Left lung (tissue), 10 donors: Measurements from ENCODE around the gene ZNF628. TPM values are rescaled to one million over a fixed set of nuclear protein-coding genes. Genes with fewer than 3 reads are reported as not detected.

Experiments used
- ATAC-seq: fragments of 200-7000 bp; cut with Tn5 transposase; one replicate; pipeline ENCODE4 v1.9.1; 2020; ENCODE audit warnings: moderate library complexity
- DNase-seq, 4 donors: peaks; one replicate each; pipeline ENCODE4 v3.0.0-alpha.2; 2013 to 2020
- H3K27ac ChIP-seq, 2 donors: fragments of 200-600 bp; sonication (generic) in 1 of 2; one replicate each; pipeline versions ENCODE4 v1.5.0 to v1.8.0; 2020 to 2021
- H3K27me3 ChIP-seq, 2 donors: fragments of 200-600 bp; sonication (generic) in 1 of 2; one replicate each; pipeline versions ENCODE4 v1.5.0 to v1.8.0; 2020 to 2021
- H3K36me3 ChIP-seq, 2 donors: fragments of 200-600 bp; sonication (generic) in 1 of 2; one replicate each; pipeline versions ENCODE4 v1.5.0 to v1.8.0; 2020 to 2021
- H3K4me1 ChIP-seq, 2 donors: fragments of 200-600 bp; one replicate each; pipeline ENCODE4 v1.8.0; 2021
- H3K4me3 ChIP-seq, 2 donors: fragments of 200-600 bp; sonication (generic) in 1 of 2; one replicate each; pipeline versions ENCODE4 v1.5.0 to v1.8.0; 2020 to 2021; ENCODE audit warnings: mild to moderate bottlenecking in 1 of 2
- H3K9me3 ChIP-seq, 2 donors: fragments of 200-600 bp; sonication (generic) in 1 of 2; one replicate each; pipeline versions ENCODE4 v1.5.0 to v1.8.0; 2020 to 2021
- intact Hi-C, 2 donors: fragments of 100-400 bp; cut with DNase I; formaldehyde crosslinking; loops; one replicate each; pipeline versions ENCODE4 v1.11.2 to v1.14.2; 2022
- polyA plus RNA-seq, 6 donors: library from polyadenylated mRNA; unstranded; fragments of 120-200 nt; gene quantifications; one replicate each; pipeline ENCODE4 v1.2.1, GENCODE V29; 2013; ENCODE audit not compliant: insufficient read length in 6 of 6
- total RNA-seq, 2 donors: library from RNA; stranded (reverse); fragmentation: NEBNext Ultra II Directional; extraction: Animal tissue kit (Norgen Biotek cat#: 25700); gene quantifications; one replicate each; pipeline ENCODE4 v1.2.1, GENCODE V29; 2021
- TF ChIP-seq, protein P1 (sequence below), 2 donors: fragments of 200-600 bp; sonication (generic) in 1 of 2; IDR thresholded peaks; one replicate each; pipeline versions ENCODE4 v1.5.0 to v1.8.0; 2021; ENCODE audit warnings: antibody characterized with exemption in 2 of 2
- donor health status: DM: no; HTN: yes; CAD: no.
- donor health status: DM: no; HTN: no; CAD: no.

The ZNF628 gene
- total and polyA plus RNA-seq, 8 donors, result 1.6 to 9.5 (median 3.7) TPM

DNA sequence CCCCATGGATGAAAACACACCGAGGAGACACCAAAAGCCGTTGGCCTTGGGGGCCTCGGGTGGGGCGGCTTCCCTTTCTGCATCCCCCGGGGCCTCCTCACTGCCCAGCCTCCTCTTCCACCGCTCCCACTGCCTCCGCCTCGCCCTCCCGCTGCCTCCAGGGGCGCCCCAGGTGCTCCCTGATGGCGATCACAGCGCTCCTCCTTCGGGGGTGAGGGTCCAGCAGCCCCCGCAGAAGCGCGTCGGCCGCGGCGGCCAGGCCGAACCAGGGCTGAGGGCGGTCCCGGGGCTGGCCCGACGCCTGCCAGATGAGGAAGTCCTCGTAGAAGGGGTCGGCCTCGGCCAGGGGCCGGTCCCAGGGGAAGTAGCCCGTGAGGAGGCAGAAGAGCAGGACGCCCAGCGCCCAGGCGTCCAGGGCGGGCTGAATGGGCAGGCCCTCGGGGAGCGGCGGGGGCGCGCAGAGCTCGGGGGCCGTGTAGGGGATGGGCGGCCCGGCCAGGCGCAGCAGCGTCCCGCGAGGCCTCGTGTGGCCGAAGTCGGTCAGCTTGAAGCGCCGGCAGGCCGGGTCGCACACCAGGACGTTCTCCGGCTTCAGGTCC, 53.3 kb downstream of the ZNF628 start:
- intact Hi-C loops, result no loop called here
- ATAC-seq (no peak), DNase-seq (no peak)
- Histone ChIP-seq H3K4me3 (no peak overlapping the region), H3K9me3 (no peaks in the 10 kb centered on the region), H3K4me1 (peaks cover 0 to 7% of the 10 kb centered on the region in 2 donors), H3K27ac (no peak overlapping the region), H3K27me3 (peaks cover 0 to 20% of the 10 kb centered on the region in 2 donors), H3K36me3 (no peaks in the 10 kb centered on the region)
- TF ChIP-seq, protein P1, sequence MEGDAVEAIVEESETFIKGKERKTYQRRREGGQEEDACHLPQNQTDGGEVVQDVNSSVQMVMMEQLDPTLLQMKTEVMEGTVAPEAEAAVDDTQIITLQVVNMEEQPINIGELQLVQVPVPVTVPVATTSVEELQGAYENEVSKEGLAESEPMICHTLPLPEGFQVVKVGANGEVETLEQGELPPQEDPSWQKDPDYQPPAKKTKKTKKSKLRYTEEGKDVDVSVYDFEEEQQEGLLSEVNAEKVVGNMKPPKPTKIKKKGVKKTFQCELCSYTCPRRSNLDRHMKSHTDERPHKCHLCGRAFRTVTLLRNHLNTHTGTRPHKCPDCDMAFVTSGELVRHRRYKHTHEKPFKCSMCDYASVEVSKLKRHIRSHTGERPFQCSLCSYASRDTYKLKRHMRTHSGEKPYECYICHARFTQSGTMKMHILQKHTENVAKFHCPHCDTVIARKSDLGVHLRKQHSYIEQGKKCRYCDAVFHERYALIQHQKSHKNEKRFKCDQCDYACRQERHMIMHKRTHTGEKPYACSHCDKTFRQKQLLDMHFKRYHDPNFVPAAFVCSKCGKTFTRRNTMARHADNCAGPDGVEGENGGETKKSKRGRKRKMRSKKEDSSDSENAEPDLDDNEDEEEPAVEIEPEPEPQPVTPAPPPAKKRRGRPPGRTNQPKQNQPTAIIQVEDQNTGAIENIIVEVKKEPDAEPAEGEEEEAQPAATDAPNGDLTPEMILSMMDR (IDR thresholded peaks at IDR 0.05), result no peak

DNA sequence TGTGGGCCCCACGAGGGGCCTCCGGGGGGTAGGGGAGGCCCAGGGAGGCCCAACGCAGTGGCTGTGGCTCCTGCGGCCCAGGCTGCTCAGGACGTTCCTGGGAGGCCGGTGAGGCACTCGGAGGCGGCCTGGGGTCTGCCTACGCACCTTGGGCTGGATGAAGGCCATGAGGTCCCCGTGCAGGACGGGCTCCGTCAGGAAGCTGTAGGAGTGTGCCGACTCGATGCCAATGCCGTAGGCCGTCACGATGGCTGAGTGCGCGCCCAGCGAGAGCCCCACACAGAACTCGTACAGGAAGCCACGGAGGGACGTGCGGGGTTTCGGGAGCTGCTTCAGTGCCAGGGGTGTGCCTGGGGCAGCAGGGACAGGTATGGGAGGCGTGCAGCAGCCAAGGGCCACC, 54.6 kb downstream of the ZNF628 start:
- ATAC-seq, result no peak
- Histone ChIP-seq H3K36me3 (no peaks in the 10 kb centered on the region), H3K27ac (no peak overlapping the region), H3K9me3 (no peaks in the 10 kb centered on the region), H3K4me3 (no peak overlapping the region), H3K27me3 (peaks cover 0 to 20% of the 10 kb centered on the region in 2 donors), H3K4me1 (peaks cover 0 to 7% of the 10 kb centered on the region in 2 donors)
- intact Hi-C loops, result no loop called here
- no peak for DNase-seq
- TF ChIP-seq, protein P1 (IDR thresholded peaks at IDR 0.05), result no peak

Other genes with a start within 250 kb of the ZNF628 start
- 1 to 10 TPM; 1.9 to 2.7 TPM for gene TMEM86B, start 247.9 kb upstream of the ZNF628 start, total RNA-seq
- 1 to 10 TPM; 2.3 to 4.4 (median 2.7) TPM for gene TMEM86B, start 247.9 kb upstream of the ZNF628 start, polyA plus RNA-seq
- 10 to 100 TPM; 56.0 to 81.8 TPM for gene PPP6R1, start 217.6 kb upstream of the ZNF628 start, total RNA-seq
- 10 to 100 TPM; 33.4 to 43.8 (median 39.8) TPM for gene PPP6R1, start 217.6 kb upstream of the ZNF628 start, polyA plus RNA-seq
- 10 to 100 TPM; 23.8 to 31.0 TPM for gene HSPBP1, start 196.5 kb upstream of the ZNF628 start, total RNA-seq
- 10 to 100 TPM; 23.7 to 38.4 (median 30.5) TPM for gene HSPBP1, start 196.5 kb upstream of the ZNF628 start, polyA plus RNA-seq
- gene BRSK1, start 192.6 kb upstream of the ZNF628 start, total RNA-seq, result 1 to 10 TPM; 2.2 to 3.3 TPM
- 10 to 100 TPM; 11.7 to 18.1 (median 14.9) TPM for gene BRSK1, start 192.6 kb upstream of the ZNF628 start, polyA plus RNA-seq
- 10 to 100 TPM; 13.3 to 29.5 TPM for gene TMEM150B, start 151.3 kb upstream of the ZNF628 start, total RNA-seq
- gene TMEM150B, start 151.3 kb upstream of the ZNF628 start, polyA plus RNA-seq, result 1 to 10 TPM in 1 of 6 donors, under 1 TPM in 5; 0.49 to 1.2 (median 0.82) TPM
- 10 to 100 TPM; 12.9 to 15.5 TPM for gene KMT5C, start 136.7 kb upstream of the ZNF628 start, total RNA-seq
- 10 to 100 TPM; 20.8 to 27.6 (median 22.4) TPM for gene KMT5C, start 136.7 kb upstream of the ZNF628 start, polyA plus RNA-seq
- gene COX6B2, start 121.9 kb upstream of the ZNF628 start, total RNA-seq, result under 1 TPM in 1 of 2 donors, not detected in 1; 0.24 TPM
- gene COX6B2, start 121.9 kb upstream of the ZNF628 start, polyA plus RNA-seq, result under 1 TPM; 0.20 to 0.75 (median 0.59) TPM
- gene GARIN5B, start 113.4 kb upstream of the ZNF628 start, total RNA-seq, result not detected
- under 1 TPM in 2 of 6 donors, not detected in 4; 0.04 to 0.06 TPM for gene GARIN5B, start 113.4 kb upstream of the ZNF628 start, polyA plus RNA-seq
- gene IL11, start 106.2 kb upstream of the ZNF628 start, total RNA-seq, result under 1 TPM; 0.10 to 0.44 TPM
- gene IL11, start 106.2 kb upstream of the ZNF628 start, polyA plus RNA-seq, result under 1 TPM; 0.16 to 0.90 (median 0.43) TPM
- gene TMEM190, start 99.8 kb upstream of the ZNF628 start, total RNA-seq, result 1 to 10 TPM in 1 of 2 donors, not detected in 1; 9.3 TPM
- 10 to 100 TPM in 1 of 6 donors, 1 to 10 TPM in 5; 1.2 to 15.6 (median 4.5) TPM for gene TMEM190, start 99.8 kb upstream of the ZNF628 start, polyA plus RNA-seq
- gene TMEM238, start 92.3 kb upstream of the ZNF628 start, total RNA-seq, result 10 to 100 TPM; 25.3 to 33.9 TPM
- gene TMEM238, start 92.3 kb upstream of the ZNF628 start, polyA plus RNA-seq, result 1 to 10 TPM in 2 of 6 donors, under 1 TPM in 4; 0.48 to 1.9 (median 0.67) TPM
- gene RPL28, start 90.7 kb upstream of the ZNF628 start, total RNA-seq, result 1,000 to 10,000 TPM; 1,601 to 1,774 TPM
- 1,000 to 10,000 TPM; 1,216 to 1,673 (median 1,335) TPM for gene RPL28, start 90.7 kb upstream of the ZNF628 start, polyA plus RNA-seq
- gene UBE2S, start 68.8 kb upstream of the ZNF628 start, total RNA-seq, result 10 to 100 TPM; 26.5 to 39.1 TPM
- gene UBE2S, start 68.8 kb upstream of the ZNF628 start, polyA plus RNA-seq, result 10 to 100 TPM; 27.4 to 71.2 (median 35.7) TPM
- gene SHISA7, start 33.3 kb upstream of the ZNF628 start, total RNA-seq, result not detected
- under 1 TPM; 0.11 to 0.23 (median 0.20) TPM for gene SHISA7, start 33.3 kb upstream of the ZNF628 start, polyA plus RNA-seq
- 10 to 100 TPM; 36.2 to 49.4 TPM for gene ISOC2, start 15.0 kb upstream of the ZNF628 start, total RNA-seq
- 10 to 100 TPM; 23.8 to 38.3 (median 29.6) TPM for gene ISOC2, start 15.0 kb upstream of the ZNF628 start, polyA plus RNA-seq
- gene C19orf85, start 11.9 kb upstream of the ZNF628 start, total RNA-seq, result not detected
- not detected for gene C19orf85, start 11.9 kb upstream of the ZNF628 start, polyA plus RNA-seq
- gene NAT14, start 8.6 kb downstream of the ZNF628 start, total RNA-seq, result 10 to 100 TPM; 22.9 to 37.2 TPM
- 10 to 100 TPM; 34.7 to 46.6 (median 41.3) TPM for gene NAT14, start 8.6 kb downstream of the ZNF628 start, polyA plus RNA-seq
- gene SSC5D, start 11.8 kb downstream of the ZNF628 start, total RNA-seq, result 10 to 100 TPM in 1 of 2 donors, 1 to 10 TPM in 1; 5.3 to 45.9 TPM
- 10 to 100 TPM in 1 of 6 donors, 1 to 10 TPM in 5; 4.1 to 12.7 (median 8.0) TPM for gene SSC5D, start 11.8 kb downstream of the ZNF628 start, polyA plus RNA-seq
- not detected for gene SBK2, start 60.5 kb downstream of the ZNF628 start, total RNA-seq
- gene SBK2, start 60.5 kb downstream of the ZNF628 start, polyA plus RNA-seq, result under 1 TPM in 1 of 6 donors, not detected in 5; 0.20 TPM
- gene SBK3, start 68.9 kb downstream of the ZNF628 start, total RNA-seq, result under 1 TPM; 0.26 to 0.50 TPM
- gene SBK3, start 68.9 kb downstream of the ZNF628 start, polyA plus RNA-seq, result 1 to 10 TPM in 2 of 6 donors, under 1 TPM in 4; 0.46 to 1.7 (median 0.69) TPM
- gene ZNF579, start 104.2 kb downstream of the ZNF628 start, total RNA-seq, result 10 to 100 TPM; 12.8 to 14.7 TPM
- gene ZNF579, start 104.2 kb downstream of the ZNF628 start, polyA plus RNA-seq, result 10 to 100 TPM; 10.7 to 13.9 (median 12.5) TPM
- 10 to 100 TPM; 11.0 to 14.4 TPM for gene FIZ1, start 122.9 kb downstream of the ZNF628 start, total RNA-seq
- 10 to 100 TPM; 16.7 to 22.6 (median 19.6) TPM for gene FIZ1, start 122.9 kb downstream of the ZNF628 start, polyA plus RNA-seq
- gene ZNF524, start 123.7 kb downstream of the ZNF628 start, total RNA-seq, result 10 to 100 TPM; 22.3 to 22.4 TPM
- 1 to 10 TPM; 4.9 to 9.0 (median 6.9) TPM for gene ZNF524, start 123.7 kb downstream of the ZNF628 start, polyA plus RNA-seq
- 10 to 100 TPM; 13.7 to 16.1 TPM for gene ZNF865, start 129.0 kb downstream of the ZNF628 start, total RNA-seq
- 10 to 100 TPM in 2 of 6 donors, 1 to 10 TPM in 4; 5.9 to 12.2 (median 8.4) TPM for gene ZNF865, start 129.0 kb downstream of the ZNF628 start, polyA plus RNA-seq
- 1 to 10 TPM; 6.0 to 8.0 TPM for gene ZNF784, start 147.9 kb downstream of the ZNF628 start, total RNA-seq
- gene ZNF784, start 147.9 kb downstream of the ZNF628 start, polyA plus RNA-seq, result 10 to 100 TPM in 1 of 6 donors, 1 to 10 TPM in 5; 8.3 to 11.6 (median 8.9) TPM
- gene ZNF580, start 164.4 kb downstream of the ZNF628 start, total RNA-seq, result 10 to 100 TPM; 33.8 to 34.7 TPM
- 10 to 100 TPM; 35.8 to 49.5 (median 44.2) TPM for gene ZNF580, start 164.4 kb downstream of the ZNF628 start, polyA plus RNA-seq
- gene ZNF581, start 167.0 kb downstream of the ZNF628 start, total RNA-seq, result 10 to 100 TPM; 14.5 to 19.5 TPM
- gene ZNF581, start 167.0 kb downstream of the ZNF628 start, polyA plus RNA-seq, result 10 to 100 TPM; 24.2 to 32.3 (median 28.8) TPM
- gene CCDC106, start 171.6 kb downstream of the ZNF628 start, total RNA-seq, result 10 to 100 TPM in 1 of 2 donors, 1 to 10 TPM in 1; 9.7 to 15.1 TPM
- 10 to 100 TPM; 11.0 to 16.8 (median 14.7) TPM for gene CCDC106, start 171.6 kb downstream of the ZNF628 start, polyA plus RNA-seq
- gene U2AF2, start 178.4 kb downstream of the ZNF628 start, total RNA-seq, result 100 to 1,000 TPM; 123 to 145 TPM
- 100 to 1,000 TPM; 160 to 213 (median 176) TPM for gene U2AF2, start 178.4 kb downstream of the ZNF628 start, polyA plus RNA-seq
- 100 to 1,000 TPM; 114 to 120 TPM for gene EPN1, start 198.6 kb downstream of the ZNF628 start, total RNA-seq
- 100 to 1,000 TPM in 1 of 6 donors, 10 to 100 TPM in 5; 67.7 to 104 (median 88.6) TPM for gene EPN1, start 198.6 kb downstream of the ZNF628 start, polyA plus RNA-seq